ENCODE measurements around the gene WFDC2.

Gene WFDC2

GRCh38 chr20:45469336-45470261 is at the start of gene WFDC2:
Gene WFDC2 (plus strand): TSS chr20:45469753. CDS start chr20:45469782, 29 bp downstream.
- DNase-seq (ENCODE audit: low read depth), result no peak

- no peak for DNase-seq (ENCODE audit: low read depth)
Observed at GRCh38 chr20:45420125-45420524, 49.4 kb upstream of the WFDC2 start.

- no peak for DNase-seq (ENCODE audit: low read depth)
Observed at GRCh38 chr20:45423700-45424099, 45.9 kb upstream of the WFDC2 start.

GRCh38 chr20:45425561-45425960 is 44.0 kb upstream of the WFDC2 start:
- DNase-seq (ENCODE audit: low read depth), result no peak

- no peak for DNase-seq (ENCODE audit: low read depth)
Observed at GRCh38 chr20:45426320-45427016, 43.1 kb upstream of the WFDC2 start.

GRCh38 chr20:45427236-45428149 is 42.1 kb upstream of the WFDC2 start:
- no peak for DNase-seq (ENCODE audit: low read depth)

- DNase-seq (ENCODE audit: low read depth), result no peak
Observed at GRCh38 chr20:45429618-45430017, 39.9 kb upstream of the WFDC2 start.

- DNase-seq (ENCODE audit: low read depth), result no peak
Observed at GRCh38 chr20:45432294-45432693, 37.3 kb upstream of the WFDC2 start.

- DNase-seq (ENCODE audit: low read depth), result no peak
Observed at GRCh38 chr20:45433316-45433715, 36.2 kb upstream of the WFDC2 start.

- DNase-seq (ENCODE audit: low read depth), result no peak
Observed at GRCh38 chr20:45433976-45434375, 35.6 kb upstream of the WFDC2 start.

GRCh38 chr20:45436732-45437485 is 32.6 kb upstream of the WFDC2 start:
- peak; percentile 83 for DNase-seq (ENCODE audit: low read depth)

- no peak for DNase-seq (ENCODE audit: low read depth)
Observed at GRCh38 chr20:45440424-45440823, 29.1 kb upstream of the WFDC2 start.

- no peak for DNase-seq (ENCODE audit: low read depth)
Observed at GRCh38 chr20:45440891-45441685, 28.5 kb upstream of the WFDC2 start.

GRCh38 chr20:45441746-45442145 is 27.8 kb upstream of the WFDC2 start:
- no peak for DNase-seq (ENCODE audit: low read depth)

GRCh38 chr20:45444050-45444449 is 25.5 kb upstream of the WFDC2 start:
- no peak for DNase-seq (ENCODE audit: low read depth)

GRCh38 chr20:45445805-45446562 is 23.6 kb upstream of the WFDC2 start:
- no peak for DNase-seq (ENCODE audit: low read depth)

GRCh38 chr20:45448270-45448669 is 21.3 kb upstream of the WFDC2 start:
- no peak for DNase-seq (ENCODE audit: low read depth)

GRCh38 chr20:45449528-45449927 is 20.0 kb upstream of the WFDC2 start:
- DNase-seq (ENCODE audit: low read depth), result no peak

GRCh38 chr20:45450097-45450818 is 19.3 kb upstream of the WFDC2 start:
- DNase-seq (ENCODE audit: low read depth), result no peak
